Measurements from ENCODE around the gene ABCB11. TPM values are rescaled to one million over a fixed set of nuclear protein-coding genes. Genes with fewer than 3 reads are reported as not detected.

ABCB11 gene
- total RNA-seq, 2 experiments from 2014 or later: not detected

GRCh38 chr2:168970711-168971233 is 60.4 kb downstream of the ABCB11 start:
- no peaks in the 10 kb centered on the region for H3K36me3 Mint-ChIP-seq (ENCODE audit: low read depth)
- DNase-seq: no peak
- CTCF ChIA-PET: interaction anchor here (0.8 to 2.9 kb wide), 3 partner anchors 9 to 160 kb away, joined by 3 to 8 read pairs (median 3); no protein-coding TSS in a partner anchor
- H3K27ac Mint-ChIP-seq: no peak overlapping the region
- H3K4me1 Mint-ChIP-seq: no peaks in the 10 kb centered on the region
- POLR2A ChIA-PET: no interaction called here
- H3K4me3 Mint-ChIP-seq: no peak overlapping the region
- H3K9me3 Mint-ChIP-seq: no peaks in the 10 kb centered on the region
- peaks cover 2% of the 10 kb centered on the region for H3K27me3 Mint-ChIP-seq

GRCh38 chr2:168969865-168970264 is 61.3 kb downstream of the ABCB11 start:
- H3K27me3 Mint-ChIP-seq: peaks cover 4% of the 10 kb centered on the region
- POLR2A ChIA-PET: no interaction called here
- H3K36me3 Mint-ChIP-seq (ENCODE audit: low read depth): no peaks in the 10 kb centered on the region
- no peak overlapping the region for H3K27ac Mint-ChIP-seq
- H3K4me3 Mint-ChIP-seq: no peak overlapping the region
- H3K4me1 Mint-ChIP-seq: peaks cover 4% of the 10 kb centered on the region
- DNase-seq: no peak
- no peaks in the 10 kb centered on the region for H3K9me3 Mint-ChIP-seq
- CTCF ChIA-PET: interaction anchor here (1.0 to 2.9 kb wide), 5 partner anchors 8 to 162 kb away, joined by 3 to 8 read pairs (median 6); no protein-coding TSS in a partner anchor

- Mint-ChIP-seq H3K4me3 (no peak overlapping the region), H3K27ac (no peak overlapping the region), H3K4me1 (peaks cover 14% of the 10 kb centered on the region), H3K36me3 (ENCODE audit: low read depth) (no peaks in the 10 kb centered on the region), H3K9me3 (no peaks in the 10 kb centered on the region), H3K27me3 (peaks cover 4% of the 10 kb centered on the region)
- CTCF ChIA-PET: interaction anchor here (1.8 kb wide), 1 partner anchor 164 kb away, joined by 8 read pairs; no protein-coding TSS in a partner anchor
- no peak for DNase-seq
- POLR2A ChIA-PET: no interaction called here
Measured at GRCh38 chr2:168968342-168968741, 62.8 kb downstream of the ABCB11 start.

GRCh38 chr2:168964251-168964807 is 66.8 kb downstream of the ABCB11 start:
- DNase-seq: no peak
- Mint-ChIP-seq H3K4me1 (peaks cover 18% of the 10 kb centered on the region), H3K36me3 (ENCODE audit: low read depth) (no peaks in the 10 kb centered on the region), H3K27me3 (peaks cover 4% of the 10 kb centered on the region), H3K27ac (no peak overlapping the region), H3K9me3 (no peaks in the 10 kb centered on the region), H3K4me3 (no peak overlapping the region)
- ChIA-PET CTCF (interaction anchor here (0.6 to 5.5 kb wide), 7 partner anchors 10 to 177 kb away, joined by 3 to 65 read pairs (median 5); no protein-coding TSS in a partner anchor), POLR2A (interaction anchor here (1.0 to 1.2 kb wide), 2 partner anchors 10 to 143 kb away, joined by 3 to 5 read pairs; no protein-coding TSS in a partner anchor)

GRCh38 chr2:168962636-168963035 is 68.5 kb downstream of the ABCB11 start:
- no peaks in the 10 kb centered on the region for H3K9me3 Mint-ChIP-seq
- no peak overlapping the region for H3K4me3 Mint-ChIP-seq
- no peaks in the 10 kb centered on the region for H3K36me3 Mint-ChIP-seq (ENCODE audit: low read depth)
- H3K27me3 Mint-ChIP-seq: peaks cover 4% of the 10 kb centered on the region
- peaks cover 18% of the 10 kb centered on the region for H3K4me1 Mint-ChIP-seq
- ChIA-PET CTCF (interaction anchor here (0.6 to 5.5 kb wide), 6 partner anchors 8 to 179 kb away, joined by 3 to 65 read pairs (median 16); no protein-coding TSS in a partner anchor), POLR2A (interaction anchor here (0.5 kb wide), 1 partner anchor 83 kb away, joined by 3 read pairs; no protein-coding TSS in a partner anchor)
- no peak for DNase-seq
- H3K27ac Mint-ChIP-seq: no peak overlapping the region

- Mint-ChIP-seq H3K27ac (no peak overlapping the region), H3K27me3 (peaks cover 5% of the 10 kb centered on the region), H3K4me3 (no peak overlapping the region), H3K36me3 (ENCODE audit: low read depth) (no peaks in the 10 kb centered on the region), H3K9me3 (no peaks in the 10 kb centered on the region), H3K4me1 (peaks cover 18% of the 10 kb centered on the region)
- POLR2A ChIA-PET: no interaction called here
- CTCF ChIA-PET: interaction anchor here (1.5 to 5.5 kb wide), 5 partner anchors 9 to 180 kb away, joined by 5 to 65 read pairs (median 25); no protein-coding TSS in a partner anchor
- no peak for DNase-seq
Measured at GRCh38 chr2:168961450-168962229, 69.5 kb downstream of the ABCB11 start.

GRCh38 chr2:168956392-168956791 is 74.7 kb downstream of the ABCB11 start:
- DNase-seq: no peak
- H3K36me3 Mint-ChIP-seq (ENCODE audit: low read depth): no peaks in the 10 kb centered on the region
- no peak overlapping the region for H3K4me3 Mint-ChIP-seq
- no peak overlapping the region for H3K27ac Mint-ChIP-seq
- CTCF ChIA-PET: interaction anchor here (1.8 to 2.8 kb wide), 2 partner anchors 7 to 153 kb away, joined by 6 to 11 read pairs; no protein-coding TSS in a partner anchor
- peaks cover 14% of the 10 kb centered on the region for H3K27me3 Mint-ChIP-seq
- H3K9me3 Mint-ChIP-seq: peaks cover 2% of the 10 kb centered on the region
- POLR2A ChIA-PET: no interaction called here
- H3K4me1 Mint-ChIP-seq: peaks cover 2% of the 10 kb centered on the region

- Mint-ChIP-seq H3K36me3 (ENCODE audit: low read depth) (no peaks in the 10 kb centered on the region), H3K4me1 (no peaks in the 10 kb centered on the region), H3K9me3 (peaks cover 2% of the 10 kb centered on the region), H3K27ac (no peak overlapping the region), H3K27me3 (peaks cover 17% of the 10 kb centered on the region), H3K4me3 (no peak overlapping the region)
- no peak for DNase-seq
- POLR2A ChIA-PET: no interaction called here
- CTCF ChIA-PET: interaction anchor here (1.6 kb wide), 1 partner anchor 177 kb away, joined by 5 read pairs; no protein-coding TSS in a partner anchor
Measured at GRCh38 chr2:168955321-168955720, 75.8 kb downstream of the ABCB11 start.

- Mint-ChIP-seq H3K4me3 (no peak overlapping the region), H3K9me3 (peaks cover 5% of the 10 kb centered on the region), H3K27ac (no peak overlapping the region), H3K27me3 (peaks cover 17% of the 10 kb centered on the region), H3K4me1 (no peaks in the 10 kb centered on the region), H3K36me3 (ENCODE audit: low read depth) (no peaks in the 10 kb centered on the region)
- ChIA-PET CTCF (interaction anchor here (1.6 kb wide), 1 partner anchor 178 kb away, joined by 5 read pairs; no protein-coding TSS in a partner anchor), POLR2A (no interaction called here)
- DNase-seq: no peak
Measured at GRCh38 chr2:168954256-168954655, 76.9 kb downstream of the ABCB11 start.

- DNase-seq: no peak
- H3K4me1 Mint-ChIP-seq: peaks cover 2% of the 10 kb centered on the region
Measured at GRCh38 chr2:168952424-168952823, 78.7 kb downstream of the ABCB11 start.

GRCh38 chr2:168951871-168952270 is 79.3 kb downstream of the ABCB11 start:
- no peaks in the 10 kb centered on the region for H3K36me3 Mint-ChIP-seq (ENCODE audit: low read depth)

More at GRCh38 chr2:168952424-168952823, 78.7 kb downstream of the ABCB11 start:
- no peak overlapping the region for H3K4me3 Mint-ChIP-seq
- peaks cover 5% of the 10 kb centered on the region for H3K9me3 Mint-ChIP-seq
- H3K36me3 Mint-ChIP-seq (ENCODE audit: low read depth): no peaks in the 10 kb centered on the region
- ChIA-PET POLR2A (no interaction called here), CTCF (no interaction called here)
- peaks cover 15% of the 10 kb centered on the region for H3K27me3 Mint-ChIP-seq
- H3K27ac Mint-ChIP-seq: no peak overlapping the region

GRCh38 chr2:168949324-168949723 is 81.8 kb downstream of the ABCB11 start:
- H3K27ac Mint-ChIP-seq: no peak overlapping the region
- no peak for DNase-seq
- ChIA-PET CTCF (interaction anchor here (0.5 to 1.5 kb wide), 8 partner anchors 8 to 273 kb away, joined by 3 to 11 read pairs (median 4); no protein-coding TSS in a partner anchor), POLR2A (no interaction called here)
- H3K36me3 Mint-ChIP-seq (ENCODE audit: low read depth): no peaks in the 10 kb centered on the region
- H3K9me3 Mint-ChIP-seq: peaks cover 5% of the 10 kb centered on the region
- no peak overlapping the region for H3K4me3 Mint-ChIP-seq
- H3K4me1 Mint-ChIP-seq: peaks cover 2% of the 10 kb centered on the region
- H3K27me3 Mint-ChIP-seq: peaks cover 20% of the 10 kb centered on the region

More at GRCh38 chr2:168951871-168952270, 79.3 kb downstream of the ABCB11 start:
- POLR2A ChIA-PET: no interaction called here
- Mint-ChIP-seq H3K4me3 (no peak overlapping the region), H3K27me3 (peaks cover 15% of the 10 kb centered on the region), H3K9me3 (peaks cover 5% of the 10 kb centered on the region), H3K4me1 (peaks cover 2% of the 10 kb centered on the region), H3K27ac (no peak overlapping the region)
- DNase-seq: no peak
- CTCF ChIA-PET: no interaction called here

Measured in activated CD4-positive, alpha-beta memory T cell treated with anti-CD3 and anti-CD28 coated beads, Interleukin-2, amount 10 ng/mL, durations not matched to agents 7 days and 5 days (primary cell).